Stimulated activated CD8-positive, alpha-beta memory T cell treated with anti-CD3 and anti-CD28 coated beads, Interleukin-4, amount 100 ng/mL, for 4 hours (primary cell): ENCODE data around the gene ABCC4.
"Not testable (repeated sequence)": the region's sequence is repeated elsewhere in the genome, so short reads cannot be mapped to it uniquely, and the experiment has no call there.

ENCODE experiments used
- DNase-seq, 2 donors: peaks; one replicate each; pipeline ENCODE4 v3.0.0-alpha.2; 2020; ENCODE audit warnings: low read depth in 2 of 2, low spot score in 1 of 2

Gene ABCC4

GRCh38 chr13:95198606-95199005 is 102.6 kb downstream of the ABCC4 start:
- not testable (repeated sequence) for DNase-seq

DNA sequence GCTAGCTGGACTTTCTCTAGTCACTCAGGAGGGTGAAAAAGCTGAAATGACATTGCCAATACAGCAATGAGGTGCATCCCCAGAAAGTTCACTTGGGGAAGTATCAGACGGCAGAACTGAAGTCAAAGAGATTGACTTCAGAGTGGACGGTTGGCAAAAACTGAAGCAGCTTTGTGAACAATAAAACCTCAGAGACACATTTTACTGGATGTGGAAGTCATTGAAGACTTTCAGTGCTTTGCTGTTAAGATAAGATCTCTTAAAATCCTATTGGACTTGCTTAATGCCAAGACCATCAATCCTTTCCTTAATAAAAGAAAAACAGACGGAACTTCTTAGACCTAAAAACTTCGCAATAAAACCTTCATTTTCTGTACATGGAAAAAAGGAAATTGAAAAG is 103.7 kb downstream of the ABCC4 start:
- DNase-seq, result no peak

GRCh38 chr13:95195146-95195545 is 106.1 kb downstream of the ABCC4 start:
- no peak for DNase-seq

- no peak for DNase-seq
Observed at GRCh38 chr13:95193509-95194230, 107.6 kb downstream of the ABCC4 start.

DNA sequence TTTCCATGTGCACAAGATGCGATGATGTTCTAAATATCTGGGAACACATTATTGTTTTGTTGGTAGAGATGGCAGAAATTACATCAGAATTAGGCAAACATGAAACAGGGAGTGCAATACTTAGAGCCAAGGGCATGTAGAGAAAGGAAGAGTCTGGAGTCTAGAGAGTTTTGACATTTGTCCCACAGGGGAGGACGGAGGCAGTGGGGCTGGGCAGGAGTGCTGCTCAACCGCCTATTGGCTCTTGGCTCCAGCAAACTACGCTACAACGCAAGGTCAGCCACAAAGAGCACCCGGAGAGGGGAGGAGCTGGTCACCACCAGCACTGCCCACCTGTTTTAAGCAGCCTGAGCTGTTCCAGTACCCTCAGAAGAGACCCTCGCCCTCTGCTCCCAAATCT is 108.3 kb downstream of the ABCC4 start:
- DNase-seq, result no peak

DNA sequence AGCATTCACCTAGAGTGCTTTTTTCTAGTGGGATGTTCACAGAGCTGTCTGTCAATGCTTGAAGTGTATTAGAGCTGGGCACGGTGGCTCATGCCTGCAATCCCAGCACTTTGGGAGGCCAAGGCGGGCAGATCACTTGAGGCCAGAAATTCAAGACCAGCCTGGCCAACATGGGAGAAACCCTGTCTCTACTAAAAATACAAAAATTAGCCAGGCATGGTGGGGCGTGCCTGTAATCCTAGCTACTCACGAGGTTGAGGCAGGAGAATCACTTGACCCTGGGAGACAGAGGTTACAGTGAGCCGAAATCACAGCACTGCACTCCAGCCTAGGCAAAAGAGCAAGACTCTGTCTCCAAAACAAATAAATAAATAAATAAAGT is 108.7 kb downstream of the ABCC4 start:
- not testable (repeated sequence) for DNase-seq

DNA sequence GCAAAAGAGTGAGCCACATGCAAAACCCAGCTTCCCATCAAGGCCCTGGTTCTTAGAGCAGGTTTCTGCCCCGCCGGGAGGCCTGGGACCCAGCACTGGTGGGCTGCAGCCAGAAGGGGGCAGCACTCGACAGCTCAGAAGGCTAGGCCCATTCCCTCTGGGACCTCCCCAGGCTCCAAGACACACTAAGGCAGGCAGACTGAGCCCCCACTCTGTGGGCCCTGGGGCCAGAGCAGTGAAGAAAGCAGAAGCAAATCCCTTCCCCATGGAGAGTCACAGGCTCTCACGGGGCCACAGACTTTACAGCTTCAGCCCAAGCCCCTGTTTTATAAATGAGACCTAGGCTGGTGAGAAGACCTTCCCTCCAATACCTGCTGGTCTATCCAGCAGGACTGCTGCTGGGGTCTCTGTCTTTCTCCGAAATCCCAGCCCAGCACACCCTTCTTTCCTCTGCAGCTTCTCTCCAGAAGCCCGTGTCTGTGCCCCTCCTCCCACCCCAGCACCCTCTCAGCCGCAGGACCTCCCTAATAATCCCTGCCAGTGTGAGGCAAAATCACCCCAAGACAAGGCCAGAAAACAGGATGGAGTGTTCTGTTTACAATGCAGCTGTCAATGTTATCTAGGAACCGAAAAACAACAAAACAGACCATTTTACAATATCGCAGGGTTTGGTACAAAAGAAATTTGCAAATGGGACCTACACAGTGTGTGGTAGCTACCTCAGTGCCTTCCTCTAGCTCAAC is 109.3 kb downstream of the ABCC4 start:
- DNase-seq, result peak; percentile 7 to 24

DNA sequence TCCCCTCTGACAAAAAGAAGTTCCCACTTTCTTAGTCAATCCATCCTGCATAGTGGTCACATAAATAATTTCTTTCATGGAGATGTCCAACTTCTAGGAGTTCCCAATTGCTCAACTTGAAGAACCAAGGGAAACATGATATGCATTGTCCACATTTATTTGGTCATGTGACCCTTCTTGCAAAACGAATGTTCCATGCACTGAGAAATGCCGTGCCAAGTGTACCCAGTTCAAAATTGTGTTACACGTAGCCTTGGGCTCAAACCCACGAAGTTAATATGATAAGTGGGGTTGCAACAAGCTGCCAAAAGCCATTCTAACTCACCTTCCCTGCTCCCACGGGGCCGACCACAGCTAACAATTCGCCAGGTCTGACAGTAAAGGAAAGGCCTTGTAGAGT is 113.1 kb downstream of the ABCC4 start:
- DNase-seq, result no peak

GRCh38 chr13:95185851-95186250 is 115.4 kb downstream of the ABCC4 start:
- DNase-seq, result peak in 1 of 2 donors; percentile 14

- no peak for DNase-seq
Observed at GRCh38 chr13:95185311-95185710, 115.9 kb downstream of the ABCC4 start.

DNA sequence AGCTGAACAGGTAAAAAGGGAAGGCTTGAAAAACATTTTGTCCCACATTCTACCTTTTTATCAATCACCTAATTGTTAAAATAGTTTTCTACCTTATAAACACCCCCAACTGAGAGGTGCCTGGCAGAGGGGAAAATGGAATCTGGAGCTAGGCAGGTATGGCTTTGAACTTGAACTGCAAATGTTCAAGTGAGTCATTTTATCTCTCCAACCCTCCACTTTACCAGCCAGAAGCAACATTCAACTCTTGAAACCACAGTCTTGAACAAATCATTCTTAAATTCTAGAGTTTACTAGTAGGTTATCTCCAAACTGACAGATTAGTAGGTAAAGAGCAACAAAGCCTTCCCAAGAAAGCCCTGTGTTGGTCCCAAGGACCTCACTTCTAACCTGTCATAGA is 116.9 kb downstream of the ABCC4 start:
- no peak for DNase-seq

DNA sequence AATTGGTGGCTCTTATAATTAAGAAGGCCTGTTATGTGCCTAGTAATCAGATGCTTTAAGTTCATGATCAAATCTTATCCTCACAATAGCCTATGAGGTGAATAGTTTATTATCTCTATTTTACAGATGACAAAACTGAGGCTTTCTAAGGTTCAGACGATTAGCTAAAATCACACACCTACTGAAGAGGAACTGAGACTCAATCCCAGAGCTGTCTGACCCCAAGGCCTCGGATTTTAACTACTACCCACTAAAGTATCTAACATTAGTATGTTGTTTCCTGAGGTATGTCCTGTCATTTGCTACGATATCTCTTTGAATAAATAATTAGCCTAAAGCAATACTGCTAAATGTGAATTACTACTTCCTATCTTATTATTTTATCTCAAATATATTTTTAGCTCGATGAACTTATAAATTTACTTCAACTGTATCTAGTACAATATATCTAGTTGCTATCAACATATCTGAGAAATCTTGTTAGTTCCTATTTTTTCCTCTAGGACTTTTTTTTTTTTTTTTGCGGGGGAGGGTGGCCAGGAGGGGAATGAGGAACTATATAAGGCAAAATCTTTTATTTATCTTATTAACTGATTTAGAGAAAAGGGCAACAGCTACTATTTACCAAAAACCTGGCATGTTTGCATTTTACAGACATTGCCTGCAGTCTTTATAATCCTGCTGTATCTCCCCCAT is 118.5 kb downstream of the ABCC4 start:
- DNase-seq, result no peak

- DNase-seq, result no peak
Observed at GRCh38 chr13:95181586-95181985, 119.7 kb downstream of the ABCC4 start.

GRCh38 chr13:95180513-95181245 is 120.6 kb downstream of the ABCC4 start:
- DNase-seq, result no peak

DNA sequence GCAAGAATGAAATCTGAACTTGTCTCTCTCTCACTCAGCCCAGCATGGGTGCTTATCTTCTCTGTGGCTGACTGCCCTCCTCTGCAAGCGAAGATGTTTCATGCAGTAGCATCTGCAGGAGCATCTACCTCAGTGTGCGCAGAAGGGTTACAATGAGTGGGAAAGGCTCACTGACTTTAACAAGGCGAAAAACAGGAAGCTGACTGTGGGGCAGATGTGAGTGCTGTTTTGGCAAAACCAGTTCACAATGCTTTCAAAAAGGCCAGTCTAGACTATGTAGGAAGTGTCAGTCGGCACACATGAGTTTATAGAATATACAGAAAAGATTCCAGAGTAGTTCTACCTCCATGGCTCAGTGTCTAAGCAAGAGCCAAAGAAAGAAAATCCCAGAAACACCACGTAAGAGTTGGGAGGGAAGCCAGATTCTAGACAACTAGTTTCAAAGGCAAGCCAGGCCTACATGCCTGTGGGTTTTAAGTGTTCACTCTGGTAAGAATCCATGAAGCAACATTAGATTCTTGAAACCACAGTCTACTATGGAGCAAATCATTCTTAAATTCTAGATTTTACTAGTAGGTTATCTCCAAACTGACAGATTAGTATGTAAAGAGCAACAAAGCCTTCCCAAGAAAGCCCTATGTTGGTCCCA is 124.5 kb downstream of the ABCC4 start:
- DNase-seq, result no peak

DNA sequence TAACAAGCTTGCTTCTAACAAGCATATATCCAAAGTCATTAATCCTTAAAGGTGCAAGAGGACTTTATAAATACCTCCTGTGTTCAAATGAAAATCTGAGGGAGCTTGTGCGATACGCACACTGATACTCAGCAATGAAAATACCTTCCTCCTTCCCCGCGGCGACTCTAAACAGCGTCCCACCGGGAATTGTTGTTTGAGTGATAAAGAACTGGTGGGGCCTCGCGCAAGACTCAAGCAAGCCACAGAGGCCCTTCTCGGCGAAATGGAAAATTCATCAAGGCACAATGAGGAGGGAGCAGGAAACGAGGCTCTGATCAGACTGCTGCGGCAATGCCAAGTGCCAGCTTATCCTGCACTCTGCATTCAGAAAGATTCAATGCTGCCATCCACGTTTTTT is 126.7 kb downstream of the ABCC4 start:
- DNase-seq, result no peak

GRCh38 chr13:95168191-95168590 is 133.1 kb downstream of the ABCC4 start:
- no peak for DNase-seq

- DNase-seq, result not testable (repeated sequence)
Observed at GRCh38 chr13:95167003-95167402, 134.2 kb downstream of the ABCC4 start.

DNA sequence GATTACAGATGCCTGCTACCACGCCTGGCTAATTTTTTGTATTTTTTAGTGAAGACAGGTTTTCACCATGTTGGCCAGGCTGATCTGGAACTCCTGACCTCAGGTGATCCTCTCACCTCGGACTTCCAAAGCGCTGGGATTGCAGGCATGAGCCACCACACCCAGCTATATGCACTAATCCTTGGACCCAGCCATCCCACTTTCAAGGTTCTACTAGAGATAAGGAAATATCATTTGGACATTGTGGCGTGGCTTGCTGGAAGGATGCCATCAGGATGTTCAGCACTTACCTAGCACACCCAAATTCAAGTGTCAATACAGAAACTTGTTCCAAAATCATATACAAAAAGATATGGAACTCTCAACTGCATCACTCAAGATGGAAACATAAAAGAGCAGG is 136.4 kb downstream of the ABCC4 start:
- DNase-seq, result no peak

DNA sequence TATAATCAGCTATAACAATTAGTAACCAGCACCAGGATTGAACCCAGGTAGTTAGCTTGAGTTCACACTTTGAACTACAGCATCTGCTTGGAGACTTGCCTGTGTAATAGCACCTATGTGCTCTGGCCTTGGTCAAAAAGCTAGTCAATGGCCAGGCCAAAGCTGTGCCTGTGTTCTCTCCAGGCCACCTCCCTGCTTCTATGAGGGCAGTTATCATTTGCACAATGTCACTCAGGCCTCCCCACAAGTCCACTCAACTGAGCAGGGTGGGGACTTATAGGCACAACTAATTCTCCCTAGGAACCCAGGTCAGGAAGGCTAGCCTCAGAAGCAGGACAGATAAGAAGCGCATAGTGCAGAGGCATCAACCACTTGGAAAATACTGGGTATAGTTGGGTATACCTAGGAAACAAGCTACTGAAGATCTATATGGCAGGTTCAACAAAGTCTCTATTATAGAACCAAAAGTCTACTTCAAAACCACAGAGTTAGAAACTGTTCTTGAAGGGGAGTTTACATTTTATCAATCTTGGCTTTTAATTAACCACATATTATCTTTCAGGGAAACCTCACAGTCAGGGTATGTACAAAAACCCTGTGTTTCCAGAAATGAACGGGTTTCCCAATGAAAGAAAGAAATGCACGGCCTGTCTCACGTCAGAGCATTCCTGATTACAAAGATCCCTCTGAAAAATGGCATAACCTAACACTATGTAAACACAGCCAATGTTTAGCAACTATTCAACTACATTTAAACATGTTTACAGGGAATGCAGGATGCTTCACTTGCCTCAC is 140.9 kb downstream of the ABCC4 start:
- DNase-seq, result no peak
